ENCODE results near the gene EPHA2.
"Not testable (repeated sequence)": the region's sequence is repeated elsewhere in the genome, so short reads cannot be mapped to it uniquely, and the experiment has no call there.

EPHA2 gene

DNA sequence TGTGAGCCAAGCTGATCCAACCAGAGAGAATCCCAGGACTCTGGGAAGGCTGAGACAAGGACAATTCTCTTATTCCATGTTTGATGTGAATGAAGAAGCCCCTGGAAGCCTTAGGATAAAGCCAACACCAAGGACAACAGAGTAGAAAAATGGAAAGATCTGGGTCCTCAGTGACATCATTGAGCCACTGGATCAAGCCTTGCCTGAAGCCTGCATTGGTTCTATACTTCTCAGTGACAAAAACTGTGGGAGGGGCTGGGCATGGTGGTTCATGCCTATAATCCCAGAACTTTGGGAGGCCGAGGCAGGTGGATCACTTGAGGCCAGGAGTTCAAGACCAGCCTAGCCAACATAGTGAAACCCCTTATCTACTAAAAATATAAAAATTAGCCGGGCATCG is 41.0 kb upstream of the EPHA2 start:
- Histone ChIP-seq H3K27me3 (replicated peaks; ENCODE audit: control insufficient read depth, insufficient read depth, low read length, poor library complexity, severe bottlenecking) (no peaks in the 10 kb centered on the region), H3K9me3 (ENCODE audit: control insufficient read depth, low read length) (no peaks in the 10 kb centered on the region)

DNA sequence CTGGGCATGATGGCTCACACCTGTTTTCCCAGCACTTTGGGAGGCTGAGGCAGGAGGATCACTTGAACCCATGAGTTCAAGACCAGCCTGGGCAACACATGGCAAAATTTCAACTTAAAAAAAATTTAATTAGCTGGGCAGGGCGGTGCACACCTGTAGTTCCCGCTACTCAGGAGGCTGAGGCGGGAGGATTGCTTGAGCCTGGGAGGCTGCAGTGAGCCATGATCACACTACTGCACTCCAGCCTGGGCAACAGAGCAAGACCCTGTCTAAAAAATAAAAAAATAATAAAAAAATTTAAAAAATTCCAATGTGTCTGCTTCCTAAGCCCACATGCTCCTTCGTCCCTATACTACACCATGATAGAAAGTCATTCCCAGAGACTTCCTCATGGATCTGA is 40.3 kb upstream of the EPHA2 start:
- not testable (repeated sequence) for H3K9me3 ChIP-seq (ENCODE audit: control insufficient read depth, low read length); H3K36me3 ChIP-seq (ENCODE audit: control insufficient read depth, insufficient read depth, low read length); H3K4me3 ChIP-seq (ENCODE audit: insufficient read depth, low read depth, low read length, poor library complexity, severe bottlenecking); H3K4me1 ChIP-seq (ENCODE audit: control insufficient read depth, insufficient read depth, low read length, poor library complexity, severe bottlenecking); H3K27ac ChIP-seq (ENCODE audit: insufficient read depth, low read length, poor library complexity, severe bottlenecking); DNase-seq; H3K27me3 ChIP-seq (replicated peaks; ENCODE audit: control insufficient read depth, insufficient read depth, low read length, poor library complexity, severe bottlenecking)

More for the DNA sequence above, 41.0 kb upstream of the EPHA2 start:
- Histone ChIP-seq H3K36me3 (ENCODE audit: control insufficient read depth, insufficient read depth, low read length) (no peaks in the 10 kb centered on the region), H3K4me3 (ENCODE audit: insufficient read depth, low read depth, low read length, poor library complexity, severe bottlenecking) (no peak overlapping the region), H3K27ac (ENCODE audit: insufficient read depth, low read length, poor library complexity, severe bottlenecking) (no peak overlapping the region), H3K4me1 (ENCODE audit: control insufficient read depth, insufficient read depth, low read length, poor library complexity, severe bottlenecking) (no peaks in the 10 kb centered on the region)
- no peak for DNase-seq

DNA sequence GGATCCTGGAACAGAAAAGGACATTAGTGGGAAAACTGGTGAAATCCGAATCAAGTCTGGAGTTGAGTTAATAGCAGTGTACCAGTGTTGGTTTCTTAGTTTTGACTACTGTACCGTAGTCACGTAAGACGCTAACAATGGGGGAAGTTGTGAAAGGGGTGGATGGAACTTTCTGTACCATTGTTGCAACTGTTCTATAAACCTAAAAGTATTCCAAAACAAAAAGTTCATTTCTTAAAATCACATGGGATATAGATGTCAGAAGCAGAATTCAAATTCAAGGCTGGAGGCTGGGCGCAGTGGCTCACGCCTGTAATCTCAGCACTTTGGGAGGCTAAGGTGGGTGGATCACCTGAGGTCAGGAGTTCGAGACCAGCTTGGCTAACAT is 39.6 kb upstream of the EPHA2 start:
- H3K4me1 ChIP-seq (ENCODE audit: control insufficient read depth, insufficient read depth, low read length, poor library complexity, severe bottlenecking): no peaks in the 10 kb centered on the region
- DNase-seq: no peak
- H3K9me3 ChIP-seq (ENCODE audit: control insufficient read depth, low read length): no peaks in the 10 kb centered on the region
- H3K27ac ChIP-seq (ENCODE audit: insufficient read depth, low read length, poor library complexity, severe bottlenecking): no peak overlapping the region
- H3K4me3 ChIP-seq (ENCODE audit: insufficient read depth, low read depth, low read length, poor library complexity, severe bottlenecking): no peak overlapping the region
- H3K27me3 ChIP-seq (replicated peaks; ENCODE audit: control insufficient read depth, insufficient read depth, low read length, poor library complexity, severe bottlenecking): no peaks in the 10 kb centered on the region
- H3K36me3 ChIP-seq (ENCODE audit: control insufficient read depth, insufficient read depth, low read length): no peaks in the 10 kb centered on the region

DNA sequence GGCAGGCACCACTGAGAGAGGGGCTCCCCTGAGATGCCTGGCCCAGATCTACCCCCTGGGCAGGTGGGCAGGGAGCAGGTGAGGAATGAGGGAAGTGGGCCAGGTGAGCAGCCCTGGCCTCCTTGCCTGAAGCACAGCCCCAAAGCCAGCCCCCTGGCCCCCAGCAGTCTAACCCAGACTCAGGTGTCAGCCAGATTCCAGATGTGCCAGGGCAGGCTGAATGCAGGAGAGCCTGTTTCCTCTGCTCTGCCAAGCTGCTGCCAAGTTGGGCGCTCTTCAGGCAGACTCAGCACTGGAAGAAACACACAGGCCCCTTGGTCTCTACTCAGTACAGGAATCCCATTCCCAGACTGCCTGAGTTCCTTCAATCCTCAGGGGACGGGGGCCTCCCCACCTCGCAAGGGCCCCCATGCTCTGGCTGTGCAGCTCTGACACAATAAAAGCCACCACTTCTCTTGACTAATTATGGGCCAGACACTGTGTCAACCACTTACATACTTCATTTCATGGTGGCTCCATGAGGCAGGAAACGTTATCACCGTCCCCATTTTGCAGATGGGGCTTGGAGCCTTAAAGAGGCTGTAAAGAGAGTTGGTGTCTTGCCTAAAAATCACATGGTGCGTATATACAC is 36.2 kb upstream of the EPHA2 start:
- no peak overlapping the region for H3K4me3 ChIP-seq (ENCODE audit: insufficient read depth, low read depth, low read length, poor library complexity, severe bottlenecking)

DNA sequence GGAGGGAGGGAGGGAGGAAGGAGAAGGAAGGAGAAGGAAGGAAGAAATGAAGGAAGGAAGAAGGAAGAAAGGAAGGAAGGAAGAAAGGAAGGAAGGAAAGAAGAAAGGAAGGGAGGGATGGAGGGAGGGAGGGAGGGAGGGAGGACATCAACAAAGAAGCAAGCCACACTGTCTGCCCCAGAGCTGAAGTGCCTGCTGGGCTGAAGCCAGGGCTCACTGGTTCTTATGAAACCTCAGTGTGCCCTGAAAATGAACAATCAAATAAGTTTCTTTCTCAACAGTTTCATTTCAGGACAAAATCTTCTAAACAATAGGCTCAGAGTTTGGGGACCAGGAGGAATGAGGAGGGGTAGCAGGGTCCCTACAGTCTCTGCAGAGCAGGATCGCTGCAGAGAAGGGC is 35.4 kb upstream of the EPHA2 start:
- peaks cover 5% of the 10 kb centered on the region for H3K4me1 ChIP-seq (ENCODE audit: control insufficient read depth, insufficient read depth, low read length, poor library complexity, severe bottlenecking)
- DNase-seq: no peak
- no peaks in the 10 kb centered on the region for H3K27me3 ChIP-seq (replicated peaks; ENCODE audit: control insufficient read depth, insufficient read depth, low read length, poor library complexity, severe bottlenecking)
- H3K4me3 ChIP-seq (ENCODE audit: insufficient read depth, low read depth, low read length, poor library complexity, severe bottlenecking): no peak overlapping the region
- no peaks in the 10 kb centered on the region for H3K9me3 ChIP-seq (ENCODE audit: control insufficient read depth, low read length)
- H3K27ac ChIP-seq (ENCODE audit: insufficient read depth, low read length, poor library complexity, severe bottlenecking): no peak overlapping the region
- no peaks in the 10 kb centered on the region for H3K36me3 ChIP-seq (ENCODE audit: control insufficient read depth, insufficient read depth, low read length)

More for the DNA sequence above, 36.2 kb upstream of the EPHA2 start:
- no peaks in the 10 kb centered on the region for H3K36me3 ChIP-seq (ENCODE audit: control insufficient read depth, insufficient read depth, low read length)
- H3K27ac ChIP-seq (ENCODE audit: insufficient read depth, low read length, poor library complexity, severe bottlenecking): no peak overlapping the region
- peaks cover 5% of the 10 kb centered on the region for H3K4me1 ChIP-seq (ENCODE audit: control insufficient read depth, insufficient read depth, low read length, poor library complexity, severe bottlenecking)
- no peaks in the 10 kb centered on the region for H3K27me3 ChIP-seq (replicated peaks; ENCODE audit: control insufficient read depth, insufficient read depth, low read length, poor library complexity, severe bottlenecking)
- DNase-seq: no peak
- no peaks in the 10 kb centered on the region for H3K9me3 ChIP-seq (ENCODE audit: control insufficient read depth, low read length)

DNA sequence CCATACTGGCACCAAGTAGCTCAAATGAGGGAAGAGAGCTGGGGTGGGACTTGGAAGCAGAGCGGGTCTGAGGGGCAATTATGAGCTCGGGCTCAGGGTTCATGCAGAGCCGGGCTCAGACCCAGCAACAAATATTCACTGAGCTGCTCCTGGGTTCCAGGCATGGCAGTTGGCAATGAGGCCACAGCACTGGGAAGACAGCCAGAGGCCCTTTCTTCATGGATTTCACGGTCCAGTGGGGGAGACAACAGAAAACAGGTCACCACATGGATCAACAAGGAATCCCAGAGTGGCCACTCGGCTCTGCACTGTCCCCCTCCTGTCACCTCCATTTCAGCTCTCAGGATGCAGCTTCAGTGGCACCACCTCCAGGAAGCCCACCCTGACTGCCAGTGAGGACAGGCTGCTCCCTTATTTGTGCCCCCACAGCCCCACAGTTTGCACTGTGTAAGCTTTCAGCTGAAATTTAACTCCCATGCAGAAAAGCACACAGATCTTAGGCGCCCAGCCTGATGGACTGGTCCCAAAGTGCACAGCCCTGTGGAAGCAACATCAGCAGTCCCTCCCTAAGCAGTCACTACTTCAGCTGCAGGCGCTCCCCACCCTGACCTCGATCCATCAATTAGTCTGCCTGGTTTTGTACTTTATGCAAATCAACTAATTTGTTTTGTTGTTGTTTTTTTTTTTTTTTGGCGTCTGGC is 34.2 kb upstream of the EPHA2 start:
- Histone ChIP-seq H3K27ac (ENCODE audit: insufficient read depth, low read length, poor library complexity, severe bottlenecking) (no peak overlapping the region), H3K4me1 (ENCODE audit: control insufficient read depth, insufficient read depth, low read length, poor library complexity, severe bottlenecking) (peaks cover 5% of the 10 kb centered on the region), H3K27me3 (replicated peaks; ENCODE audit: control insufficient read depth, insufficient read depth, low read length, poor library complexity, severe bottlenecking) (no peaks in the 10 kb centered on the region), H3K36me3 (ENCODE audit: control insufficient read depth, insufficient read depth, low read length) (no peaks in the 10 kb centered on the region), H3K4me3 (ENCODE audit: insufficient read depth, low read depth, low read length, poor library complexity, severe bottlenecking) (no peak overlapping the region), H3K9me3 (ENCODE audit: control insufficient read depth, low read length) (no peaks in the 10 kb centered on the region)
- DNase-seq: no peak

DNA sequence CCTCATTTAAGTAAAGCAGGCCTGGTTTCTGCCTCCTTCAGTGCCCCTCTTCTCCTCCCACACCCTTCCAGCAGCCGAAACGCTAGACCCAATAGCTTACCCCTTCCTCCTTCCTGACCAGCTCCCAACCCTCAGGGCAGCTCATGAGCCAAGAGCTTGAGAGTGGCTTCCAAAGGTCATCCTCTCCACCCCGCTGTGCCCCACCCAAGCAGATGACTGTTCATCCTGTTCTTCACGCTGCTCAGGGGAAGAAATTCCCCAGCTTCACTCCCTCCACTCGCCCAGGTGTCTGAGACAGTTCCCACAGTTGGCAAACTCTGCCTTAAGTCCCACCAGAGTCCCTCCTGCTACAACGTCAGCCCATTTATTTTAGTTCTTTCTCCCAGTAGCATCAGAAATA is 33.1 kb upstream of the EPHA2 start:
- H3K9me3 ChIP-seq (ENCODE audit: control insufficient read depth, low read length): no peaks in the 10 kb centered on the region
- H3K36me3 ChIP-seq (ENCODE audit: control insufficient read depth, insufficient read depth, low read length): no peaks in the 10 kb centered on the region
- DNase-seq: no peak
- no peak overlapping the region for H3K27ac ChIP-seq (ENCODE audit: insufficient read depth, low read length, poor library complexity, severe bottlenecking)
- no peak overlapping the region for H3K4me3 ChIP-seq (ENCODE audit: insufficient read depth, low read depth, low read length, poor library complexity, severe bottlenecking)
- no peaks in the 10 kb centered on the region for H3K27me3 ChIP-seq (replicated peaks; ENCODE audit: control insufficient read depth, insufficient read depth, low read length, poor library complexity, severe bottlenecking)
- H3K4me1 ChIP-seq (ENCODE audit: control insufficient read depth, insufficient read depth, low read length, poor library complexity, severe bottlenecking): peaks cover 5% of the 10 kb centered on the region

DNA sequence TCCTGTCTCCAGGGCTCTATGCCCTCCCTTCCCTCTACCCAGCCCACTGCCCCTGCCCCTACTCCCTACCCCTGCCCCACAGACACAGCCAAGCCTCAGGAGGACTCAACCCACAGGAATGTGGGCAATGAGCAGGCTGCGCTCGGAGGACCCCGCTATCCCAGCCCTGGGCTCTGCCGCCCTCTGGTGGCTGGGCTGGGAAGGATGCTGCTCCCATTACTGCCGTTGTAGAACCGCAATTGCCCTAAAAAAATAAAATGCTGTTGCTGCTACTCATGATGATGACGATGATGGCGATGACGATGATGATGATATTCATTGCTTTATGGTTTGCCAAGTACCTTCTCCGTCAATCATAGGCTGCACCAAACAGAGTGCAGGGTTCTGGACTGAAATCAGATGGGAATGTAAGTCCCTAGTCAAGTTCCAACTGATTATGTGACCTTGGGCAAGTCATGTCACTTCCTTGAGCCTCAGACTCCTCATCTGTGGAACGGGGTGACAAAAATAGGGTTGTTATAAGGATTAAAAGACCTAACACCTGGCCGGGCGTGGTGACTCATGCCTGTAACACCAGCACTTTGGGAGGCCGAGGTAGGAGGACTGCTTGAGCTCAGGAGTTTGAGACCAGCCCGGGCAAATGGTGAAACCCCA is 32.0 kb upstream of the EPHA2 start:
- peaks cover 5% of the 10 kb centered on the region for H3K4me1 ChIP-seq (ENCODE audit: control insufficient read depth, insufficient read depth, low read length, poor library complexity, severe bottlenecking)

DNA sequence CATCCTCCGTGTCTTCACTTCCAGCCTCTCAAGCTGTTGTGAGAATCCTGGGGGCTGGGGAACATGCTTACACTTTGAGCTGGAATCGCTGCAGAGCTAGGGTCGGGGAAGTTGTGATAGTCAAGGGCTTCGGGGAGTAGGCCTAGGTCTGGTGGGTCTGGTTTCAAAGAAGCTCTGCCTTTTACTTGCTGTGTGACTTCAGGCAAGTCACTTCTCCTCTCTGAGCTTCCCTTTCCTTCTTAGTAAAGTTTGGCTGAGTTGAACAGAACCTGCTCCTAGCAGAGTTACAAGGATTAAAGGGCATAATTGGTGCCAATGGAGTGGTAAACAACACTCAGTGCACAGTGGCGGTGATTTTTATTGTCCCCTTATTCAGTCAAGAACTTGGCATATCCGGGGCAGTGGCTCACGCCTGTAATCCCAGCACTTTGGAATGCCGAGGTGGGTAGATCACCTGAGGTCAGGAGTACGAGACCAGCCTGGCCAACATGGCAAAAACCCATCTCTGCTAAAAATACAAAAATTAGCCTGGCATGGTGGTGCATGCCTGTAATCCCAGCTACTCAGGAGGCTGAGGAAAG is 30.9 kb upstream of the EPHA2 start:
- H3K9me3 ChIP-seq (ENCODE audit: control insufficient read depth, low read length): no peaks in the 10 kb centered on the region
- H3K27ac ChIP-seq (ENCODE audit: insufficient read depth, low read length, poor library complexity, severe bottlenecking): no peak overlapping the region
- no peaks in the 10 kb centered on the region for H3K27me3 ChIP-seq (replicated peaks; ENCODE audit: control insufficient read depth, insufficient read depth, low read length, poor library complexity, severe bottlenecking)
- no peaks in the 10 kb centered on the region for H3K36me3 ChIP-seq (ENCODE audit: control insufficient read depth, insufficient read depth, low read length)
- H3K4me3 ChIP-seq (ENCODE audit: insufficient read depth, low read depth, low read length, poor library complexity, severe bottlenecking): no peak overlapping the region
- no peak for DNase-seq
- peaks cover 5% of the 10 kb centered on the region for H3K4me1 ChIP-seq (ENCODE audit: control insufficient read depth, insufficient read depth, low read length, poor library complexity, severe bottlenecking)

More for the DNA sequence above, 32.0 kb upstream of the EPHA2 start:
- no peaks in the 10 kb centered on the region for H3K27me3 ChIP-seq (replicated peaks; ENCODE audit: control insufficient read depth, insufficient read depth, low read length, poor library complexity, severe bottlenecking)
- H3K36me3 ChIP-seq (ENCODE audit: control insufficient read depth, insufficient read depth, low read length): no peaks in the 10 kb centered on the region
- no peak overlapping the region for H3K27ac ChIP-seq (ENCODE audit: insufficient read depth, low read length, poor library complexity, severe bottlenecking)
- H3K4me3 ChIP-seq (ENCODE audit: insufficient read depth, low read depth, low read length, poor library complexity, severe bottlenecking): no peak overlapping the region
- DNase-seq: peak; percentile 52 to 64 (median 61)
- no peaks in the 10 kb centered on the region for H3K9me3 ChIP-seq (ENCODE audit: control insufficient read depth, low read length)

Data from effector memory CD4-positive, alpha-beta T cell (primary cell).